Ovary (tissue), 3 donors: ENCODE data around the gene PDIA6.

Experiments
- CTCF ChIP-seq, 3 donors: fragments of 450-650 bp in 2 of 3; fragments of 200-600 bp in 1 of 3; IDR thresholded peaks; one replicate each; pipeline versions ENCODE4 v1.5.1 to v1.8.0; 2016 to 2022; ENCODE audit warnings: antibody characterized with exemption in 3 of 3, mild to moderate bottlenecking in 1 of 3
- POLR2A ChIP-seq: fragments of 450-650 bp; IDR thresholded peaks from one replicate; pipeline ENCODE4 v1.6.1; 2017; ENCODE audit warnings: antibody characterized with exemption, mild to moderate bottlenecking, moderate library complexity
- donor health status: DM: no; HTN: no; CAD: no.

GRCh38 chr2:10790228-10790973 is 22.2 kb downstream of the PDIA6 start:
- no peak for TF ChIP-seq POLR2A
- no peak for TF ChIP-seq CTCF (IDR thresholded peaks at IDR 0.05)
